Mucosa of descending colon (tissue), 3 donors: ENCODE measurements around the gene TMEM255B. TPM values are rescaled to one million over a fixed set of nuclear protein-coding genes. Genes with fewer than 3 reads are reported as not detected.

Experiments
- ATAC-seq: fragments of 200-7000 bp; cut with Tn5 transposase; one replicate; pipeline ENCODE4 v1.9.1; 2020; ENCODE audit warnings: mild to moderate bottlenecking, moderate library complexity
- DNase-seq, 3 donors: peaks; one replicate each; pipeline ENCODE4 v3.0.0-alpha.2; 2020
- H3K36me3 ChIP-seq: fragments of 200-600 bp; one replicate; pipeline ENCODE4 v1.8.0; 2021; ENCODE audit warnings: low read depth, mild to moderate bottlenecking
- H3K4me1 ChIP-seq: fragments of 200-600 bp; one replicate; pipeline ENCODE4 v1.8.0; 2021; ENCODE audit warnings: low read depth, mild to moderate bottlenecking
- H3K4me3 ChIP-seq: fragments of 200-600 bp; one replicate; pipeline ENCODE4 v1.8.0; 2021; ENCODE audit warnings: mild to moderate bottlenecking
- H3K9me3 ChIP-seq: fragments of 200-600 bp; one replicate; pipeline ENCODE4 v1.8.0; 2021; ENCODE audit warnings: mild to moderate bottlenecking
- CTCF ChIP-seq: fragments of 200-600 bp; IDR thresholded peaks from one replicate; pipeline ENCODE4 v1.8.0; 2022; ENCODE audit warnings: antibody characterized with exemption, mild to moderate bottlenecking
- intact Hi-C, 2 donors: fragments of 100-400 bp; cut with DNase I in 1 of 2; cut with micrococcal nuclease in 1 of 2; formaldehyde crosslinking; loops; one replicate each; pipeline versions ENCODE4 v1.11.0 to v1.11.1; 2022; cut with DNase I, micrococcal nuclease
- total RNA-seq, 3 donors: library from RNA; stranded (reverse); fragmentation: NEBNext Ultra II Directional in 2 of 3; extraction: Animal tissue kit (Norgen Biotek cat#: 25700) in 2 of 3; gene quantifications; one replicate each; pipeline versions ENCODE4 v1.2.1 to v1.2.4, GENCODE V29; 2021 to 2023
- donor health status: DM: no; HTN: no; CAD: no; lungs with moderate emphysema.
- donor health status: DM: no; HTN: no; CAD: no.
- donor health status: DM: no; HTN: yes; CAD: no.

TMEM255B gene
- total RNA-seq, 3 donors from 2014 or later: 2.9 to 6.6 (median 6.3) TPM

- Histone ChIP-seq H3K4me3 (no peak overlapping the region), H3K4me1 (no peaks in the 10 kb centered on the region), H3K36me3 (no peaks in the 10 kb centered on the region), H3K9me3 (no peaks in the 10 kb centered on the region)
- no peak for TF ChIP-seq CTCF
- intact Hi-C loops: no loop called here
- ATAC-seq (no peak), DNase-seq (no peak)
Observed at GRCh38 chr13:113754242-113754641, 4.8 kb upstream of the TMEM255B start.

DNA sequence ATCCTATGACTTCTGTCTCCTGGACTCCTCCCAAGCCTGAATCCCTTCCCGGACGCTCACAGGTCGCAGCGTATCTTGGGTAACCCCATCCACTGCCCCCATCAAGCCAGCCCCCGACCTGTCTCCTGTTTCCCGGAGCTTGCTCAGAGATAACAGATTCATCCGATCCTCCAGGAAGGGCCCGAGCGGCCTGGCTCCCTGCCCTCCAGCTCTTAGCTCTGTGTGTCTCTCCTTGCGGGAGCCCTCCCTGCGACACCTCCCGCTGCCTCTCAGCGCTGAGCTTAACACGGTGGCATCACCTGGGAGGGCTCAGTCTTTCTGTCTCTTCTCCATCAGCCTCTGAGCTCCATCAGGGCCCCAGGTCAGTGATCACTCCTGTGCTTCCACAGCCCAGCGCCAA is 4.3 kb upstream of the TMEM255B start:
- Histone ChIP-seq H3K9me3 (no peaks in the 10 kb centered on the region), H3K36me3 (no peaks in the 10 kb centered on the region), H3K4me1 (peaks cover 1% of the 10 kb centered on the region), H3K4me3 (no peak overlapping the region)
- intact Hi-C loops: no loop called here
- no peak for ATAC-seq
- DNase-seq: no peak
- no peak for TF ChIP-seq CTCF

GRCh38 chr13:113756441-113757097 is 2.5 kb upstream of the TMEM255B start:
- ATAC-seq (no peak), DNase-seq (no peak)
- Histone ChIP-seq H3K4me3 (no peak overlapping the region), H3K9me3 (no peaks in the 10 kb centered on the region), H3K4me1 (peaks cover 6% of the 10 kb centered on the region), H3K36me3 (no peaks in the 10 kb centered on the region)
- intact Hi-C loops: no loop called here
- no peak for TF ChIP-seq CTCF

GRCh38 chr13:113759525-113760137 is 605 bp downstream of the TMEM255B start:
- peak overlapping the region; percentile 26 for H3K4me3 ChIP-seq
- H3K9me3 ChIP-seq: no peaks in the 10 kb centered on the region
- no peak for TF ChIP-seq CTCF
- intact Hi-C loops: no loop called here
- peak in 1 of 3 donors; percentile 51 for DNase-seq
- no peaks in the 10 kb centered on the region for H3K36me3 ChIP-seq
- peaks cover 6% of the 10 kb centered on the region for H3K4me1 ChIP-seq
- peak; percentile 10 for ATAC-seq

GRCh38 chr13:113761136-113761535 is 2.1 kb downstream of the TMEM255B start:
- Histone ChIP-seq H3K36me3 (no peaks in the 10 kb centered on the region), H3K4me1 (peaks cover 6% of the 10 kb centered on the region), H3K9me3 (no peaks in the 10 kb centered on the region), H3K4me3 (no peak overlapping the region)
- intact Hi-C loops: no loop called here
- ATAC-seq (no peak), DNase-seq (no peak)
- TF ChIP-seq CTCF: no peak
